ENCODE results near the gene DNAH10. TPM values are rescaled to one million over a fixed set of nuclear protein-coding genes. Genes with fewer than 3 reads are reported as not detected.

Gene DNAH10
- total RNA-seq, 1 donor from 2014 or later = under 0.01 TPM

DNA sequence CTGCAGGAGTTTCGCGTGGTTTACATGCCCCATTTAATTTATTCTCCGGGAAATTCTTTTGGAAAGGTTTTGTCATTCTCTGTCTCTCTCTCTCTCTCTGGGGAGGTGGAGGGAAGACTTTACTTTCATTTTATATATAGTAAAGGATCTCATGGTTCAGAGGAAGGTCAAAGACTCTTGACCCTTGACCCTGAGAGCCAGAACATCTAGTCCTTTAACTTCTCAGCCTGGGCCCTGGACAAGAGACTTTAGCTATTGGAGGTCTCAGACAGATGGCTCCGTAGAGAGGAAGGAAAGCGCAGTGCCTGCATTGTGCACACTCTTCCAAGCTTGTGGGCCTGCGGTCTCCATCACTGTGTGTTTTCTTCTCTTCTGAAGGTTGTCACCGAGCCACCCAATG is 166.8 kb downstream of the DNAH10 start:
- DNase-seq (ENCODE audit: low read depth) = no peak
- H3K27me3 ChIP-seq (ENCODE audit: control insufficient read depth, insufficient read depth, low read length) = peaks cover 2% of the 10 kb centered on the region
- H3K4me3 ChIP-seq (ENCODE audit: low read depth, low read length) = no peak overlapping the region
- H3K36me3 ChIP-seq (ENCODE audit: control insufficient read depth, insufficient read depth, low read length) = no peaks in the 10 kb centered on the region
- no peak for FAIRE-seq
- TF ChIP-seq, protein P1, sequence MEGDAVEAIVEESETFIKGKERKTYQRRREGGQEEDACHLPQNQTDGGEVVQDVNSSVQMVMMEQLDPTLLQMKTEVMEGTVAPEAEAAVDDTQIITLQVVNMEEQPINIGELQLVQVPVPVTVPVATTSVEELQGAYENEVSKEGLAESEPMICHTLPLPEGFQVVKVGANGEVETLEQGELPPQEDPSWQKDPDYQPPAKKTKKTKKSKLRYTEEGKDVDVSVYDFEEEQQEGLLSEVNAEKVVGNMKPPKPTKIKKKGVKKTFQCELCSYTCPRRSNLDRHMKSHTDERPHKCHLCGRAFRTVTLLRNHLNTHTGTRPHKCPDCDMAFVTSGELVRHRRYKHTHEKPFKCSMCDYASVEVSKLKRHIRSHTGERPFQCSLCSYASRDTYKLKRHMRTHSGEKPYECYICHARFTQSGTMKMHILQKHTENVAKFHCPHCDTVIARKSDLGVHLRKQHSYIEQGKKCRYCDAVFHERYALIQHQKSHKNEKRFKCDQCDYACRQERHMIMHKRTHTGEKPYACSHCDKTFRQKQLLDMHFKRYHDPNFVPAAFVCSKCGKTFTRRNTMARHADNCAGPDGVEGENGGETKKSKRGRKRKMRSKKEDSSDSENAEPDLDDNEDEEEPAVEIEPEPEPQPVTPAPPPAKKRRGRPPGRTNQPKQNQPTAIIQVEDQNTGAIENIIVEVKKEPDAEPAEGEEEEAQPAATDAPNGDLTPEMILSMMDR (IDR thresholded peaks at IDR 0.05; ENCODE audit: insufficient read depth, low read length, severe bottlenecking) = no peak

DNA sequence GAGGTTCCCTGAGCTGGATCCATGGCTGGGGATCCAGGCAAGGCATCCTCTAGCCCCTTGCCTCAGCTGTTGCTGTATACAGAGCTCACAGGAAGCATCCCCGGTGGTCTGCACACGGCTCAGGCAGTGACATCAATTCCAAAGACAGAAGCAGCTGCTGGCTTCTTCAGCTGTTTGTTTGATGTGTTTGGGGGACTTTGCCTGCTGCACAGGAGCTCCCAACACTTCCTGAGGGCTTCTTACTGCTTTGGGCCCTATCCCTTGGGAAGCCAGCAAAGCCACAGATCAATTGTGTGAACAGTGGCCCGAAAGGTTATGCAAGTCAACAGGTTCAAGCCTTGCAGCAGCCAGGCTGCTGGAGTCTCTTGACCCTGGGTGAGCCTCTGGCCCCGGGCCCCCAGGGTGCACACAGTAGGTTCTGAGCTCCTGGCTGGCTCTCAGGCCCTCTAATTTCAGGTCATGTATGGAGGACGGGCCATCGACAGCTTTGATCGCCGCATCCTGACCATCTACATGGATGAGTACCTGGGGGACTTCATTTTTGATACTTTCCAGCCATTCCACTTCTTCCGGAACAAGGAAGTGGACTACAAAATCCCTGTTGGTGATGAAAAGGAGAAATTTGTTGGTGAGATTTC is 168.0 kb downstream of the DNAH10 start:
- no peak for FAIRE-seq
- Histone ChIP-seq H3K36me3 (ENCODE audit: control insufficient read depth, insufficient read depth, low read length) (no peaks in the 10 kb centered on the region), H3K4me3 (ENCODE audit: low read depth, low read length) (no peak overlapping the region), H3K27me3 (ENCODE audit: control insufficient read depth, insufficient read depth, low read length) (peaks cover 2% of the 10 kb centered on the region)
- TF ChIP-seq, protein P1 (IDR thresholded peaks at IDR 0.05; ENCODE audit: insufficient read depth, low read length, severe bottlenecking) = no peak
- DNase-seq (ENCODE audit: low read depth) = no peak

GRCh38 chr12:123931686-123932321 is 169.7 kb downstream of the DNAH10 start:
- Histone ChIP-seq H3K36me3 (ENCODE audit: control insufficient read depth, insufficient read depth, low read length) (no peaks in the 10 kb centered on the region), H3K27me3 (ENCODE audit: control insufficient read depth, insufficient read depth, low read length) (peaks cover 2% of the 10 kb centered on the region)
- peak; percentile 70 for FAIRE-seq

DNA sequence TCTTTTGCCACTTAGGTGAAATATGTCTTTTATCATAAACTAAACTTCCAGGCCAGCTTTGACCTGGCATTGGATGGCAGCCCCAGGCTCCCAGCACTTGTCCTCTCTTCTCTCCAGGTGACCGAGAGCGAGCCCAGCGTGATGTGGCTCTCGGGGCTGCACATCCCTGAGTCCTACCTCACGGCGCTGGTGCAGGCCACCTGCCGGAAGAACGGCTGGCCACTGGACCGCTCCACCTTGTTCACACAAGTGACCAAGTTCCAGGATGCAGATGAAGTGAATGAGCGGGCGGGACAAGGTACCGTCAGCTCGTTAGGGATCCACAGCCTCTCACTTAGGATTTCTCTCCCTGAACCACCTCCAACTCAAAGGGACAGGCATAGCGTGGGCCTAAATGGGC is 171.1 kb downstream of the DNAH10 start:
- peaks cover 1% of the 10 kb centered on the region for H3K36me3 ChIP-seq (ENCODE audit: control insufficient read depth, insufficient read depth, low read length)
- H3K4me3 ChIP-seq (ENCODE audit: low read depth, low read length) = no peak overlapping the region
- H3K27me3 ChIP-seq (ENCODE audit: control insufficient read depth, insufficient read depth, low read length) = peaks cover 2% of the 10 kb centered on the region
- FAIRE-seq (no peak), DNase-seq (ENCODE audit: low read depth) (no peak)
- TF ChIP-seq, protein P1 (IDR thresholded peaks at IDR 0.05; ENCODE audit: insufficient read depth, low read length, severe bottlenecking) = no peak

More at GRCh38 chr12:123931686-123932321, 169.7 kb downstream of the DNAH10 start:
- no peak overlapping the region for H3K4me3 ChIP-seq (ENCODE audit: low read depth, low read length)
- DNase-seq (ENCODE audit: low read depth) = peak; percentile 53
- TF ChIP-seq, protein P1 (IDR thresholded peaks at IDR 0.05; ENCODE audit: insufficient read depth, low read length, severe bottlenecking) = no peak

GRCh38 chr12:123934016-123934620 is 172.0 kb downstream of the DNAH10 start:
- FAIRE-seq (no peak), DNase-seq (ENCODE audit: low read depth) (no peak)
- TF ChIP-seq, protein P1 (IDR thresholded peaks at IDR 0.05; ENCODE audit: insufficient read depth, low read length, severe bottlenecking) = no peak
- Histone ChIP-seq H3K27me3 (ENCODE audit: control insufficient read depth, insufficient read depth, low read length) (peaks cover 2% of the 10 kb centered on the region), H3K36me3 (ENCODE audit: control insufficient read depth, insufficient read depth, low read length) (peaks cover 1% of the 10 kb centered on the region), H3K4me3 (ENCODE audit: low read depth, low read length) (no peak overlapping the region)
